PC-3 (cell line): ENCODE results near the gene ZNRF4. TPM values are rescaled to one million over a fixed set of nuclear protein-coding genes. Genes with fewer than 3 reads are reported as not detected.
"Not testable (repeated sequence)": the region's sequence is repeated elsewhere in the genome, so short reads cannot be mapped to it uniquely, and the experiment has no call there.

Source experiments
- ATAC-seq: fragments of 200-7000 bp; cut with Tn5 transposase; 2 replicates; pipeline ENCODE4 v1.9.1; 2020; ENCODE audit warnings: mild to moderate bottlenecking, moderate library complexity
- Bru-seq: library from RNA; stranded (reverse); fragments of 400-500 nt; gene quantifications from one replicate; lab custom pipeline; 2021; lab: Mats Ljungman, UMichigan
- BruChase-seq, 2 experiments: library from RNA; stranded (reverse); fragments of 400-500 nt; gene quantifications; one replicate each; lab custom pipeline; 2021; lab: Mats Ljungman, UMichigan
- BruUV-seq: library from RNA; stranded (reverse); fragments of 400-500 nt; replicated peaks from 2 replicates; lab custom pipeline; 2021; lab: Mats Ljungman, UMichigan
- CTCF ChIA-PET: fragments of 300-600 bp; sonication (Branson Sonifier 250); formaldehyde crosslinking; loops from one replicate; lab custom pipeline; 2022; ENCODE audit warnings: antibody characterized with exemption; lab: Charles Lee
- POLR2A ChIA-PET: fragments of 300-600 bp; sonication (Branson Sonifier 250); formaldehyde crosslinking; loops from one replicate; lab custom pipeline; 2022; ENCODE audit warnings: antibody characterized with exemption; ENCODE audit not compliant: unreplicated experiment; lab: Charles Lee
- DNase-seq: peaks from one replicate; pipeline ENCODE4 v3.0.0-alpha.2; 2015
- H2AFZ ChIP-seq: fragments of 300-600 bp; sonication (generic); 2 replicates; pipeline ENCODE4 v1.6.0; 2016; ENCODE audit warnings: antibody characterized with exemption, low read length
- H3F3A ChIP-seq: fragments of 300-600 bp; sonication (generic); one replicate; pipeline ENCODE4 v1.6.0; 2017; ENCODE audit warnings: antibody characterized with exemption, low read length, control low read depth, mild to moderate bottlenecking; ENCODE audit not compliant: unreplicated experiment
- H3K27ac ChIP-seq: fragments of 300-600 bp; sonication (generic); 2 replicates; pipeline ENCODE4 v1.5.1; 2016; ENCODE audit warnings: mild to moderate bottlenecking, low read length
- H3K27me3 ChIP-seq: fragments of 300-600 bp; sonication (generic); 2 replicates; pipeline ENCODE4 v1.6.1; 2016; ENCODE audit warnings: low read length, mixed read lengths
- H3K36me3 ChIP-seq: fragments of 300-600 bp; sonication (generic); 2 replicates; pipeline ENCODE4 v1.6.1; 2016; ENCODE audit warnings: low read depth, mixed run types, low read length, mixed read lengths
- H3K4me1 ChIP-seq: fragments of 300-600 bp; sonication (generic); 2 replicates; pipeline ENCODE4 v1.5.1; 2016; ENCODE audit warnings: low read length; ENCODE audit not compliant: insufficient read depth
- H3K4me2 ChIP-seq: fragments of 300-600 bp; sonication (generic); 2 replicates; pipeline ENCODE4 v1.6.0; 2016; ENCODE audit warnings: low read length
- H3K4me3 ChIP-seq: fragments of 300-600 bp; sonication (generic); 2 replicates; pipeline ENCODE4 v1.5.1; 2016; ENCODE audit warnings: mild to moderate bottlenecking, low read length, mixed read lengths
- H3K79me2 ChIP-seq: fragments of 300-600 bp; sonication (generic); 2 replicates; pipeline ENCODE4 v1.6.1; 2017; ENCODE audit warnings: low read length, mixed read lengths
- H3K9ac ChIP-seq: fragments of 300-600 bp; sonication (generic); 2 replicates; pipeline ENCODE4 v1.6.0; 2016; ENCODE audit warnings: mild to moderate bottlenecking, low read length
- H3K9me2 ChIP-seq: fragments of 300-600 bp; sonication (generic); replicated peaks from 2 replicates; pipeline ENCODE4 v1.6.1; 2016; ENCODE audit warnings: mixed run types, low read length, mixed read lengths
- H3K9me3 ChIP-seq: fragments of 300-600 bp; sonication (generic); 2 replicates; pipeline ENCODE4 v1.6.1; 2016; ENCODE audit warnings: low read length, mixed read lengths
- H4K20me1 ChIP-seq: fragments of 300-600 bp; sonication (generic); 2 replicates; pipeline ENCODE4 v1.6.1; 2016; ENCODE audit warnings: low read length, mixed read lengths
- EZH2 ChIP-seq: fragments of 300-600 bp; sonication (generic); IDR thresholded peaks from one replicate; pipeline ENCODE4 v1.6.1; 2017; ENCODE audit warnings: antibody characterized with exemption, mild to moderate bottlenecking, low read length; ENCODE audit not compliant: unreplicated experiment
- EZH2phosphoT487 ChIP-seq: fragments of 300-600 bp; sonication (generic); IDR thresholded peaks from 2 replicates; pipeline ENCODE4 v1.6.1; 2018; ENCODE audit warnings: mild to moderate bottlenecking, antibody characterized with exemption, low read length, borderline replicate concordance
- intact Hi-C: fragments of 100-400 bp; cut with micrococcal nuclease; formaldehyde crosslinking; loops from 2 replicates; pipeline ENCODE4 v1.9.0; 2023
- long read RNA-seq: library from polyadenylated mRNA; unstranded; transcript quantifications from one replicate; pipeline ENCODE4 v2.0.0, GENCODE V29; 2021; ENCODE audit not compliant: unreplicated experiment
- total RNA-seq: library from RNA; depleted of rRNA; stranded (reverse); fragments of >200 nt; gene quantifications from 2 replicates; pipeline ENCODE4 v1.2.3, GENCODE V29; 2014; rRNA removed
- TF ChIP-seq, protein P1 (sequence below): fragments of 300-600 bp; sonication (generic); conservative IDR thresholded peaks from 2 replicates; pipeline ENCODE4 v1.5.1; 2017; ENCODE audit warnings: antibody characterized with exemption, low read depth, mild to moderate bottlenecking, low read length

ZNRF4 gene, protein sequence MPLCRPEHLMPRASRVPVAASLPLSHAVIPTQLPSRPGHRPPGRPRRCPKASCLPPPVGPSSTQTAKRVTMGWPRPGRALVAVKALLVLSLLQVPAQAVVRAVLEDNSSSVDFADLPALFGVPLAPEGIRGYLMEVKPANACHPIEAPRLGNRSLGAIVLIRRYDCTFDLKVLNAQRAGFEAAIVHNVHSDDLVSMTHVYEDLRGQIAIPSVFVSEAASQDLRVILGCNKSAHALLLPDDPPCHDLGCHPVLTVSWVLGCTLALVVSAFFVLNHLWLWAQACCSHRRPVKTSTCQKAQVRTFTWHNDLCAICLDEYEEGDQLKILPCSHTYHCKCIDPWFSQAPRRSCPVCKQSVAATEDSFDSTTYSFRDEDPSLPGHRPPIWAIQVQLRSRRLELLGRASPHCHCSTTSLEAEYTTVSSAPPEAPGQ
- total RNA-seq, result not detected in 2 replicates
- not detected for Bru-seq, nascent RNA
- BruChase-seq, experiment 1, labeled RNA remaining after a 6-hour chase, result not detected
- not detected for BruChase-seq, experiment 2, labeled RNA remaining after a 2-hour chase
- long read RNA-seq, result 0 reads

- Histone ChIP-seq H3K9ac (no peak within 1 kb of the TSS), H3K79me2 (no peaks in the 10 kb centered on the region), H3K36me3 (no peaks in the 10 kb centered on the region), H3K9me2 (no peaks in the 10 kb centered on the region), H4K20me1 (no peaks in the 10 kb centered on the region), H3K4me1 (no peaks in the 10 kb centered on the region), H3K27me3 (peaks cover 11% of the 10 kb centered on the region), H3K27ac (no peak within 1 kb of the TSS), H3K9me3 (no peaks in the 10 kb centered on the region), H3K4me3 (no peak within 1 kb of the TSS), H3K4me2 (no peak within 1 kb of the TSS), H2AFZ (no peak within 1 kb of the TSS), H3F3A (no peaks in the 10 kb centered on the region)
- ChIA-PET POLR2A (no interaction called here), CTCF (no interaction called here)
- no peak for ATAC-seq
- intact Hi-C loops, result no loop called here
- TF ChIP-seq, protein P1, sequence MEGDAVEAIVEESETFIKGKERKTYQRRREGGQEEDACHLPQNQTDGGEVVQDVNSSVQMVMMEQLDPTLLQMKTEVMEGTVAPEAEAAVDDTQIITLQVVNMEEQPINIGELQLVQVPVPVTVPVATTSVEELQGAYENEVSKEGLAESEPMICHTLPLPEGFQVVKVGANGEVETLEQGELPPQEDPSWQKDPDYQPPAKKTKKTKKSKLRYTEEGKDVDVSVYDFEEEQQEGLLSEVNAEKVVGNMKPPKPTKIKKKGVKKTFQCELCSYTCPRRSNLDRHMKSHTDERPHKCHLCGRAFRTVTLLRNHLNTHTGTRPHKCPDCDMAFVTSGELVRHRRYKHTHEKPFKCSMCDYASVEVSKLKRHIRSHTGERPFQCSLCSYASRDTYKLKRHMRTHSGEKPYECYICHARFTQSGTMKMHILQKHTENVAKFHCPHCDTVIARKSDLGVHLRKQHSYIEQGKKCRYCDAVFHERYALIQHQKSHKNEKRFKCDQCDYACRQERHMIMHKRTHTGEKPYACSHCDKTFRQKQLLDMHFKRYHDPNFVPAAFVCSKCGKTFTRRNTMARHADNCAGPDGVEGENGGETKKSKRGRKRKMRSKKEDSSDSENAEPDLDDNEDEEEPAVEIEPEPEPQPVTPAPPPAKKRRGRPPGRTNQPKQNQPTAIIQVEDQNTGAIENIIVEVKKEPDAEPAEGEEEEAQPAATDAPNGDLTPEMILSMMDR, result no peak
- TF ChIP-seq EZH2, result no peak
- no peak for TF ChIP-seq EZH2phosphoT487
- no TSS peak for BruUV-seq
- no peak for DNase-seq
These were observed at the start of gene ZNRF4 for GRCh38 chr19:5455367-5456129. Gene ZNRF4, plus strand, starts transcription at chr19:5455417. Its CDS starts 75 bp downstream, at chr19:5455492.

GRCh38 chr19:5406198-5406597 lies 49.0 kb upstream of the ZNRF4 start:
- DNase-seq, H3K79me2 ChIP-seq, H3K27ac ChIP-seq, H3K36me3 ChIP-seq, intact Hi-C loops, H4K20me1 ChIP-seq, POLR2A ChIA-PET, H3K4me2 ChIP-seq, H3K4me3 ChIP-seq, H3K9me2 ChIP-seq, H2AFZ ChIP-seq, H3K9me3 ChIP-seq, H3K9ac ChIP-seq, CTCF ChIA-PET, H3K4me1 ChIP-seq, BruUV-seq, ATAC-seq, H3F3A ChIP-seq: not testable (repeated sequence)
- peaks cover 42% of the 10 kb centered on the region for H3K27me3 ChIP-seq

DNA sequence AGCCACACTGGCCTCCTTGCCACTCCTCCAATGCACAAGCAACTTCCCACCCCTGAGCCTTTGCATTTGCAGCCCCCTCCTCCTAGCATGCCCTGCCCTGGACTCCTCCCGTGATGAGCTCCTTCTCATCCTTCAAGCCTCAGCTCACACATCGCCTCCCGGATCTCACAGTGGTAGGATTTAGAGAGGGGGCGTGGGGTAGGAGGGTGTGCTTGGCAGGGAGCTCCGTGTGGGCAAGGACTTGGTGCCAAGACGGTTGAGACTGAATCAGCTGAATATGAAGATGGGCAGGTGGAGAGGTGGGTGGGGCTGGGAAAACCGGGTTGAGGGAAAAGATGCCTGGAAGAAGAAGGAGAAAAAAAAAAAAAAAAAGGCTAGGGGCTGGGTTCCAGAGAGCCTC lies 48.4 kb upstream of the ZNRF4 start:
- no peaks in the 10 kb centered on the region for H3F3A ChIP-seq
- no peaks in the 10 kb centered on the region for H3K9me2 ChIP-seq
- DNase-seq (no peak), ATAC-seq (no peak)
- intact Hi-C loops, result no loop called here
- TF ChIP-seq EZH2 (no peak), EZH2phosphoT487 (no peak)
- TF ChIP-seq, protein P1, result no peak
- H3K4me3 ChIP-seq, result no peak overlapping the region
- POLR2A ChIA-PET, result no interaction called here
- H3K4me1 ChIP-seq, result no peaks in the 10 kb centered on the region
- H3K79me2 ChIP-seq, result no peaks in the 10 kb centered on the region
- H3K9me3 ChIP-seq, result no peaks in the 10 kb centered on the region
- H3K4me2 ChIP-seq, result no peak overlapping the region
- H2AFZ ChIP-seq, result no peak overlapping the region
- H3K9ac ChIP-seq, result no peak overlapping the region
- BruUV-seq, result no TSS peak
- H3K27me3 ChIP-seq, result peaks cover 44% of the 10 kb centered on the region
- H3K36me3 ChIP-seq, result no peaks in the 10 kb centered on the region
- no peaks in the 10 kb centered on the region for H4K20me1 ChIP-seq
- CTCF ChIA-PET, result no interaction called here
- H3K27ac ChIP-seq, result no peak overlapping the region
